GM12878 (cell line): ENCODE data around the gene NINJ1. TPM values are rescaled to one million over a fixed set of nuclear protein-coding genes. Genes with fewer than 3 reads are reported as not detected.

Source experiments
- BHLHE40 ChIP-seq, 2 experiments: fragments of 450-650 bp in 1 of 2; IDR thresholded peaks; 2 replicates each; pipeline ENCODE4 v1.6.1; 2011 to 2017; ENCODE audit warnings: low read depth in 2 of 2, borderline replicate concordance in 1 of 2, improper control_type of control experiment in 1 of 2, low read length in 1 of 2, mild to moderate bottlenecking in 1 of 2
- BMI1 ChIP-seq: fragments of 450-650 bp; IDR thresholded peaks from 2 replicates; pipeline ENCODE4 v1.6.1; 2016; ENCODE audit warnings: mild to moderate bottlenecking, moderate library complexity, borderline replicate concordance
- BRCA1 ChIP-seq: IDR thresholded peaks from 2 replicates; pipeline ENCODE4 v1.6.1; 2011; ENCODE audit warnings: low read depth, low read length, improper control_type of control experiment
- CHD4 ChIP-seq: fragments of 200-600 bp; sonication (generic); IDR thresholded peaks from 2 replicates; pipeline ENCODE4 v1.6.1; 2016; ENCODE audit warnings: mild to moderate bottlenecking
- EGR1 ChIP-seq, 2 experiments: IDR thresholded peaks; 1 replicate in 1 of 2; 2 replicates in 1 of 2; pipeline ENCODE4 v1.6.1; 2011 to 2012; ENCODE audit warnings: low read depth in 2 of 2, low read length in 2 of 2, borderline replicate concordance in 1 of 2, mild to moderate bottlenecking in 1 of 2, moderate library complexity in 1 of 2
- FOXM1 ChIP-seq: IDR thresholded peaks from 2 replicates; pipeline ENCODE4 v1.6.1; 2012; ENCODE audit warnings: low read depth, mild to moderate bottlenecking, inconsistent platforms, low read length, moderate library complexity
- GATAD2B ChIP-seq: fragments of 450-650 bp; conservative IDR thresholded peaks from 2 replicates; pipeline ENCODE4 v1.6.1; 2017; ENCODE audit warnings: low read depth, mild to moderate bottlenecking, moderate library complexity
- NR2C1 ChIP-seq: fragments of 450-650 bp; IDR thresholded peaks from 2 replicates; pipeline ENCODE4 v1.6.1; 2017; ENCODE audit warnings: antibody characterized with exemption, mild to moderate bottlenecking, moderate library complexity
- NR2F1 ChIP-seq: fragments of 450-650 bp; conservative IDR thresholded peaks from 2 replicates; pipeline ENCODE4 v1.6.1; 2017; ENCODE audit warnings: mild to moderate bottlenecking
- PML ChIP-seq: IDR thresholded peaks from 2 replicates; pipeline ENCODE4 v1.6.1; 2012; ENCODE audit warnings: low read length, inconsistent platforms
- POU2F2 ChIP-seq: IDR thresholded peaks from 3 replicates; pipeline ENCODE4 v1.6.1; 2011; ENCODE audit warnings: low read depth, mild to moderate bottlenecking, low read length, borderline replicate concordance
- RB1 ChIP-seq: fragments of 450-650 bp; formaldehyde crosslinking; IDR thresholded peaks from 2 replicates; pipeline ENCODE4 v1.6.1; 2017; ENCODE audit warnings: mild to moderate bottlenecking, borderline replicate concordance
- RELB ChIP-seq: fragments of 450-650 bp; IDR thresholded peaks from 2 replicates; pipeline ENCODE4 v1.6.1; 2017; ENCODE audit warnings: low read depth, mild to moderate bottlenecking, moderate library complexity
- SMAD5 ChIP-seq: IDR thresholded peaks from 2 replicates; pipeline ENCODE4 v1.6.1; 2016; ENCODE audit warnings: antibody characterized with exemption, low read depth
- STAT3 ChIP-seq: IDR thresholded peaks from 2 replicates; pipeline ENCODE4 v1.6.1; 2011; ENCODE audit warnings: low read depth, low read length, improper control_type of control experiment
- WRNIP1 ChIP-seq: IDR thresholded peaks from 2 replicates; pipeline ENCODE4 v1.6.1; 2011; ENCODE audit warnings: low read depth, low read length, improper control_type of control experiment, borderline replicate concordance
- ZBTB40 ChIP-seq: fragments of 450-650 bp; IDR thresholded peaks from 2 replicates; pipeline ENCODE4 v1.6.1; 2016; ENCODE audit warnings: mild to moderate bottlenecking, moderate library complexity, borderline replicate concordance
- ZNF592 ChIP-seq: fragments of 450-650 bp; IDR thresholded peaks from 2 replicates; pipeline ENCODE4 v1.6.1; 2017; ENCODE audit warnings: mild to moderate bottlenecking, moderate library complexity
- polyA plus RNA-seq, 11 experiments: library from polyadenylated mRNA; depleted of rRNA in 4 of 11; unstranded in 6 of 11; stranded (reverse) in 5 of 11; fragments of >200 nt; fragmentation: Nextera tagmentation in 4 of 11; fragmentation: Illumina TruSeq in 1 of 11; extraction: Ambion mirVana in 4 of 11; extraction: Trizol in 1 of 11; gene quantifications; 1 replicate in 1 of 11; 2 replicates in 10 of 11; pipeline versions ENCODE4 v1.2.1 to v1.2.3, GENCODE V29; 2011 to 2016; ENCODE audit warnings: inconsistent platforms in 2 of 11, missing spikeins in 2 of 11, low read depth in 1 of 11
- total RNA-seq, 4 experiments: library from RNA; depleted of rRNA in 3 of 4; stranded (reverse); fragments of >200 nt in 3 of 4; fragmentation: Illumina TruSeq in 1 of 4; extraction: Trizol in 1 of 4; gene quantifications; 2 replicates each; pipeline versions ENCODE4 v1.2.1 to v1.2.3, GENCODE V29; 2013 to 2021
- TF ChIP-seq, protein P1 (sequence below): fragments of 450-650 bp; conservative IDR thresholded peaks from 2 replicates; pipeline ENCODE4 v1.6.1; 2017; ENCODE audit warnings: mild to moderate bottlenecking, moderate library complexity

Gene NINJ1
- total and polyA plus RNA-seq, 10 of the 15 experiments (the other 5 are each of a cell fraction or from before 2014, with no cell fraction given), result 0.64 to 33.5 (median 17.1) TPM

- TF ChIP-seq, protein P1, sequence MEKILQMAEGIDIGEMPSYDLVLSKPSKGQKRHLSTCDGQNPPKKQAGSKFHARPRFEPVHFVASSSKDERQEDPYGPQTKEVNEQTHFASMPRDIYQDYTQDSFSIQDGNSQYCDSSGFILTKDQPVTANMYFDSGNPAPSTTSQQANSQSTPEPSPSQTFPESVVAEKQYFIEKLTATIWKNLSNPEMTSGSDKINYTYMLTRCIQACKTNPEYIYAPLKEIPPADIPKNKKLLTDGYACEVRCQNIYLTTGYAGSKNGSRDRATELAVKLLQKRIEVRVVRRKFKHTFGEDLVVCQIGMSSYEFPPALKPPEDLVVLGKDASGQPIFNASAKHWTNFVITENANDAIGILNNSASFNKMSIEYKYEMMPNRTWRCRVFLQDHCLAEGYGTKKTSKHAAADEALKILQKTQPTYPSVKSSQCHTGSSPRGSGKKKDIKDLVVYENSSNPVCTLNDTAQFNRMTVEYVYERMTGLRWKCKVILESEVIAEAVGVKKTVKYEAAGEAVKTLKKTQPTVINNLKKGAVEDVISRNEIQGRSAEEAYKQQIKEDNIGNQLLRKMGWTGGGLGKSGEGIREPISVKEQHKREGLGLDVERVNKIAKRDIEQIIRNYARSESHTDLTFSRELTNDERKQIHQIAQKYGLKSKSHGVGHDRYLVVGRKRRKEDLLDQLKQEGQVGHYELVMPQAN, result no peak; the same call in none of the 2 replicates
- no peak for TF ChIP-seq BMI1
- TF ChIP-seq EGR1 (IDR thresholded peaks at IDR 0.05; ENCODE audit: borderline replicate concordance in 1 of 2, low read depth in 2 of 2, low read length in 2 of 2), result peak in 1 of 2 experiments; percentile 52; a peak in 1 of 3 replicates
- no peak for TF ChIP-seq NR2C1
- TF ChIP-seq STAT3, result no peak
- TF ChIP-seq RELB, result no peak
- TF ChIP-seq WRNIP1, result no peak
- TF ChIP-seq PML, result no peak
- peak; percentile 61; the same call in 1 of the 2 replicates for TF ChIP-seq NR2F1
- TF ChIP-seq FOXM1, result no peak
- TF ChIP-seq BHLHE40 (IDR thresholded peaks at IDR 0.05; ENCODE audit: borderline replicate concordance in 1 of 2, low read depth in 2 of 2, low read length in 1 of 2), result no peak
- TF ChIP-seq RB1, result 0 out of 2 replicates have a peak, but pooled peaks have one; percentile 36
- no peak for TF ChIP-seq SMAD5
- no peak; the same call in 1 of the 2 replicates for TF ChIP-seq GATAD2B
- no peak for TF ChIP-seq POU2F2
- TF ChIP-seq ZBTB40, result no peak
- no peak for TF ChIP-seq BRCA1
- TF ChIP-seq ZNF592, result no peak
- no peak for TF ChIP-seq CHD4
These were observed 403 bp downstream of the NINJ1 start (continued) for GRCh38 chr9:93133681-93134014.
